SJCRH30 (cell line): ENCODE measurements around the gene MRPL55. TPM values are rescaled to one million over a fixed set of nuclear protein-coding genes. Genes with fewer than 3 reads are reported as not detected.
A peak's percentile ranks its signal among the peaks of the same experiment; 100 is the strongest.

Source experiments
- DNase-seq, 2 experiments: peaks; one replicate each; pipeline ENCODE4 v3.0.0-alpha.2; 2015 to 2020
- H3K27ac ChIP-seq: fragments of 250-450 bp; sonication (Bioruptor Pico); 2 replicates; pipeline ENCODE4 v1.5.1; 2020; ENCODE audit warnings: mild to moderate bottlenecking, moderate library complexity
- H3K27me3 ChIP-seq: fragments of 250-450 bp; sonication (Bioruptor Pico); 2 replicates; pipeline ENCODE4 v1.5.1; 2020; ENCODE audit warnings: mild to moderate bottlenecking, moderate library complexity
- H3K36me3 ChIP-seq: fragments of 250-450 bp; sonication (Bioruptor Pico); 2 replicates; pipeline ENCODE4 v1.5.1; 2020; ENCODE audit warnings: mild to moderate bottlenecking, moderate library complexity
- H3K4me1 ChIP-seq: fragments of 250-450 bp; sonication (Bioruptor Pico); 2 replicates; pipeline ENCODE4 v1.5.1; 2020; ENCODE audit warnings: mild to moderate bottlenecking, moderate library complexity
- H3K4me3 ChIP-seq: fragments of 250-450 bp; sonication (Bioruptor Pico); 2 replicates; pipeline ENCODE4 v1.5.1; 2020; ENCODE audit warnings: mild to moderate bottlenecking, moderate library complexity
- H3K9me3 ChIP-seq: fragments of 250-450 bp; sonication (Bioruptor Pico); replicated peaks from 2 replicates; pipeline ENCODE4 v1.5.1; 2020; ENCODE audit warnings: mild to moderate bottlenecking, moderate library complexity
- total RNA-seq: library from RNA; depleted of rRNA; stranded (reverse); fragments of >200 nt; shearing (Covaris generic); gene quantifications from 2 replicates; pipeline ENCODE4 v1.2.3, GENCODE V29; 2014; rRNA removed

MRPL55 gene
- total RNA-seq: 48.5 and 64.6 TPM in 2 replicates

DNA sequence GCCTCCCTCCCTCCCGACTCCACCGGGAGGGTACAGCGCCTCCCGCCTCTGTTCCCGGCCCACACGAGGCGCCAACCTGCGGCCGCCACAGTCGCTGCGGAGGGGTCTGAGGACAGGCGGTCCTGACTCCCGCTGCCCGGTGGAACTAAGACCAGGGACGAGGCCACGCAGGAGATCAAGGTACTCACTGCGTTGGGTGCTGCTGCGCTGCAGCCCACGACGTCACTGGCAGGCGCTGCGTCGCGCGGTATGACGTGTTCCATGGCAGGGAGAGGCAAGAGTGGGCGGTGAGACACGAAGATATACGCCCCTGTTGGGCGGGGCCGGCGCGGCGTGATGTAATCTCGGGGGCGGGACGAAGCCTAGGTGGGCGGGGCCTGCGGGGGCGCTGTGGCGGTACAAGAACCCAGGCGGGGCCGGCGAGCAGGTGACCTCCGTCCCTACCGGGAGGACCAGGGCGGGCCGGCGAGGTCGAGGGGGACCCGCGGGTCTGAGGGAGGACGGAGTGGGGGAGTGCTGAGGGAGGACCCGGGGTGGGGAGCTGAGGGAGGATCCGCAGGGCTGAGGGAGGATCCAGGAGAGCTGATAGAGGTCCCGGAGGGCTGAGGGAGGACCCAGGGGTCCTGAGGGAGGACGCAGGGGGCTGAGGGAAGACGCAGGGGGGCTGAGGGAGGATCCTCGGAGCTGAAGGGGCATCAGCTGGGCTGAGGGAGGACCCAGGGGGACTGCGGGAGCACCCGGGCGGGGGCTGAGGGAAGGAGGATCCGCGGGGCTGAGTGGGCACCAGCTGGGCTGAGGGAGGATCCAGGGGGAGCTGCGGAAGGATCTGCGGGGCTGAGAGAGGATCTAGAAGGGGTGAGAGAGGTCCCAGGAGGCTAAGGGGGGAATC is at the start of gene MRPL55:
TSS of gene MRPL55 (minus strand) at position 227 of the 889 bp plus-strand sequence. CDS start 1,039 bp downstream, outside the sequence.
- Histone ChIP-seq H3K9me3 (no peaks in the 10 kb centered on the region; the same call in none of the 2 replicates), H3K4me3 (peak within 1 kb of the TSS; percentile 94), H3K27ac (peak within 1 kb of the TSS; percentile 91), H3K27me3 (no peaks in the 10 kb centered on the region), H3K4me1 (peaks cover 5% of the 10 kb centered on the region), H3K36me3 (0 out of 2 replicates have a peak, but pooled peaks cover 2% of the 10 kb centered on the region)
- DNase-seq: peak; percentile 97 to 98

DNA sequence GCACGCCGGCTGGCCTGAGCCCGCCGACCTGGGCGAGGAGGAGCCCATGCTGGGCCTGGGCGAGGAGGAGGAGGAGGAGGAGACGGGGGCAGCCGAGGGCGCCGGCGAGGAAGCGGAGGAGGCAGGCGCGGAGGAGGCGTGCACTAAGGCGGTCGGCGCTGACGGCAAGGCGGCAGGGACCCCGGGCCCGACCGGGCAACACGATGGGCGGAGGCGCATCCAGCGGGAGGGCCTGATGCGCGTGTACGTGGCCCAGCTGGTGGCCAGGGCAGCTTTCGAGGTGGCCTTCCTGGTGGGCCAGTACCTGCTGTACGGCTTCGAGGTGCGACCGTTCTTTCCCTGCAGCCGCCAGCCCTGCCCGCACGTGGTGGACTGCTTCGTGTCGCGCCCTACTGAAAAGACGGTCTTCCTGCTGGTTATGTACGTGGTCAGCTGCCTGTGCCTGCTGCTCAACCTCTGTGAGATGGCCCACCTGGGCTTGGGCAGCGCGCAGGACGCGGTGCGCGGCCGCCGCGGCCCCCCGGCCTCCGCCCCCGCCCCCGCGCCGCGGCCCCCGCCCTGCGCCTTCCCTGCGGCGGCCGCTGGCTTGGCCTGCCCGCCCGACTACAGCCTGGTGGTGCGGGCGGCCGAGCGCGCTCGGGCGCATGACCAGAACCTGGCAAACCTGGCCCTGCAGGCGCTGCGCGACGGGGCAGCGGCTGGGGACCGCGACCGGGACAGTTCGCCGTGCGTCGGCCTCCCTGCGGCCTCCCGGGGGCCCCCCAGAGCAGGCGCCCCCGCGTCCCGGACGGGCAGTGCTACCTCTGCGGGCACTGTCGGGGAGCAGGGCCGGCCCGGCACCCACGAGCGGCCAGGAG is 49.3 kb upstream of the MRPL55 start:
- no peaks in the 10 kb centered on the region for H3K36me3 ChIP-seq
- no peaks in the 10 kb centered on the region for H3K9me3 ChIP-seq
- H3K4me1 ChIP-seq: peaks cover 9% of the 10 kb centered on the region
- no peak for DNase-seq
- H3K27me3 ChIP-seq: no peaks in the 10 kb centered on the region
- no peak overlapping the region for H3K4me3 ChIP-seq
- H3K27ac ChIP-seq: no peak overlapping the region

DNA sequence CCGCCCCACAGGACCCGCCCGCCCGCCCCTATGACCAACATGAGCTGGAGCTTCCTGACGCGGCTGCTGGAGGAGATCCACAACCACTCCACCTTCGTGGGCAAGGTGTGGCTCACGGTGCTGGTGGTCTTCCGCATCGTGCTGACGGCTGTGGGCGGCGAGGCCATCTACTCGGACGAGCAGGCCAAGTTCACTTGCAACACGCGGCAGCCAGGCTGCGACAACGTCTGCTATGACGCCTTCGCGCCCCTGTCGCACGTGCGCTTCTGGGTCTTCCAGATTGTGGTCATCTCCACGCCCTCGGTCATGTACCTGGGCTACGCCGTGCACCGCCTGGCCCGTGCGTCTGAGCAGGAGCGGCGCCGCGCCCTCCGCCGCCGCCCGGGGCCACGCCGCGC is 48.6 kb upstream of the MRPL55 start:
- Histone ChIP-seq H3K4me3 (no peak overlapping the region), H3K27me3 (no peaks in the 10 kb centered on the region), H3K4me1 (peaks cover 9% of the 10 kb centered on the region), H3K9me3 (no peaks in the 10 kb centered on the region), H3K27ac (no peak overlapping the region), H3K36me3 (no peaks in the 10 kb centered on the region)
- no peak for DNase-seq

DNA sequence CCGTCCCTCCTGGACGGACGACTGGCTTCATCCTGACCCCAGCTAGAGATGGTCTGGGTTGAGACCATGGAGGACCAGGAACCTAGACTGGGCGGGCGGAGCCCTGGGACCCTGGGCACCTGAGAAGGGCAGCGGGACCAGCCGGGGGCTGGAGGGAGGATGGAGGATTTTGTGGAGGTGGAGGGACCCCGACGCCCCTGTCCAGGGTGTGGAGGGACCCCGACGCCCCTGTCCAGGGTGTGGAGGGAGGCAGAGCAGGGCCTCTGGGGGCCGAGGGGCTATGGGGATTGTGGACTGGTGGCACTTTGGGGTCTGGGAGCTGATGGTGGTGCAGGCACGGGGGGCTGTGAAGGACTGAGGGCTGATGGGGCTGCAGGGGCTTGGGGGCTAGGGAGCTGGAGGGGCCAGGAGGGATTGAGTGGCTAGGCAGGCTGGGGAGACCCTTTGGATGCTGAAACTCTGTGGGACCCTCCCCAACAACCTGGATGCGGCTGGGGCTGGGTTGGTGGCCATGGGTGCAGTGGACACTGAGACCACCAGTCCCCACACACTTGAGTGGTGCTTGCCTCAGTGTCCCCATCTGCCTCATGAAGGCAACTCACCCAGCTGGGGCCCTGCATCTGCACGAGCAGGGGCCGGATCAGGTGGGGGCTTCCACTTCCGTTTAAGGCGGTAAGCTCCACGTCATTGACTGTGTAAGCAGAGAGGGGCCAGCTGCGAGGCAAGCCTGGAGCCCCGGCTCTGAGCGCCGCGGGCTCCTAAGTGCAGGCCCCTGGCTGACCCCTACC is 48.0 kb upstream of the MRPL55 start:
- Histone ChIP-seq H3K4me1 (peaks cover 7% of the 10 kb centered on the region), H3K27me3 (no peaks in the 10 kb centered on the region), H3K36me3 (no peaks in the 10 kb centered on the region), H3K4me3 (no peak overlapping the region), H3K9me3 (no peaks in the 10 kb centered on the region), H3K27ac (no peak overlapping the region)
- DNase-seq: no peak

DNA sequence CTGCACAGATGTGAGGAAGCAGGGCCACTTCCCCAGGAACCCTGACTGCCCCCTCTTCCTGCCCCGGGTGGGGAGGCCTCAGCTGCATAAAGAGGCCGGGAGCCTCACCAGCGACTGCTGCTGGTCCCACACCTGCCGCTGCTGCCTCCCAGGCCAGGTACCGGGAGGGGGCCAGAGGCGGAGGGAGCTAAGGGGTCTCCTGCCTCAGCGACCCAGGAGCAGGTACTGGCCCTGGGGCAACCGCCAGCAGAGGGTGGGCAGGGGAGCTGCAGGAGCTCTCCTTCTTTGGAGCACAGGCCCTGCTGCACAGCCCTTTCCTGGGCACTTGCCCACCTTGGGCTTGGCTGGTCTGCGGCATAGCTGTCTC is 47.4 kb upstream of the MRPL55 start:
- no peaks in the 10 kb centered on the region for H3K27me3 ChIP-seq
- H3K27ac ChIP-seq: no peak overlapping the region
- no peaks in the 10 kb centered on the region for H3K36me3 ChIP-seq
- H3K9me3 ChIP-seq: no peaks in the 10 kb centered on the region
- H3K4me1 ChIP-seq: peaks cover 2% of the 10 kb centered on the region
- no peak overlapping the region for H3K4me3 ChIP-seq
- DNase-seq: no peak

DNA sequence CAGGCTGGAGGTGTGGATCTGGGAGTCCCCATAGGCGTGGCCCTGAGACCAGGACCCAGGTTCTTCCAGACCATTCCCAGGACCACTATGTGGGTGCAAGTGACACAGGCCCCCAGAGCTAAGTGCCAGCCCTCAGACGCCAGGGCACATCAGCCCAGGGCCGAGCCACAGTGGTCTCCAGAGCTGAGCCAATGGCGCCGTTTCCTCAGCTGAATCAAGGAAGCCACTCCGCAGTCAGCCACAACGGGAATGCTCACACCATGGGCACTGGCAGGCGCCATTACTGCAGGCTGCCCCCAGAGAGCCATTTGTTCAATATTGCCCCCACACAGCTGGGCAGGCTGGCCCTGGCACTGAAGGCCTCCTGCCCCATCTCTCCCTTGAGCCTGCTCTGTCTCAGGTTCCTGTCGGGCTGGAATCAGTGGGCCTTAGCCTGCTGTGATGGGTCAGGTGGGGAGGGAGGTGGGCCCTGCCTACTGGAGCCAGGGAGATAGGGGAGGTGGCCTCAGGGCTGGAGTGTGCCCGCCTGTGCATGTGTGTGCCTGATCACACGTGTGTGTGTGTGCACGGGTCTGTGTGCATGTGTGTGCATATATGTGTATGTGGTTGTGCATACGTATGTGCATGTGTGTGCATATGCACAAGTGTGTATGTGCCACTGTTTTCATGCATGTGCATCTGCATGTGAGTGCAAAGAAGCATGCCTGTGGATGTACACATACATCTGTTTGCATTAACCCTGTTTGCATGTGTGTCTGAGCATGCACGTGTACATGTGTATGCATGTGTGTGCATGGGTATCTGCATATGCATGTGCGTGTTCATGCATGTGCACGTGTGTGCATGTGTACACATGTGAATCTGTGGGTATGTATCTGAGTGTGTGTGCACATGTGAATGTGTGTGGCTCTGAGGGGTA is 46.8 kb upstream of the MRPL55 start:
- H3K27ac ChIP-seq: no peak overlapping the region
- H3K27me3 ChIP-seq: no peaks in the 10 kb centered on the region
- no peaks in the 10 kb centered on the region for H3K4me1 ChIP-seq
- no peak for DNase-seq
- no peaks in the 10 kb centered on the region for H3K9me3 ChIP-seq
- H3K36me3 ChIP-seq: no peaks in the 10 kb centered on the region
- no peak overlapping the region for H3K4me3 ChIP-seq

DNA sequence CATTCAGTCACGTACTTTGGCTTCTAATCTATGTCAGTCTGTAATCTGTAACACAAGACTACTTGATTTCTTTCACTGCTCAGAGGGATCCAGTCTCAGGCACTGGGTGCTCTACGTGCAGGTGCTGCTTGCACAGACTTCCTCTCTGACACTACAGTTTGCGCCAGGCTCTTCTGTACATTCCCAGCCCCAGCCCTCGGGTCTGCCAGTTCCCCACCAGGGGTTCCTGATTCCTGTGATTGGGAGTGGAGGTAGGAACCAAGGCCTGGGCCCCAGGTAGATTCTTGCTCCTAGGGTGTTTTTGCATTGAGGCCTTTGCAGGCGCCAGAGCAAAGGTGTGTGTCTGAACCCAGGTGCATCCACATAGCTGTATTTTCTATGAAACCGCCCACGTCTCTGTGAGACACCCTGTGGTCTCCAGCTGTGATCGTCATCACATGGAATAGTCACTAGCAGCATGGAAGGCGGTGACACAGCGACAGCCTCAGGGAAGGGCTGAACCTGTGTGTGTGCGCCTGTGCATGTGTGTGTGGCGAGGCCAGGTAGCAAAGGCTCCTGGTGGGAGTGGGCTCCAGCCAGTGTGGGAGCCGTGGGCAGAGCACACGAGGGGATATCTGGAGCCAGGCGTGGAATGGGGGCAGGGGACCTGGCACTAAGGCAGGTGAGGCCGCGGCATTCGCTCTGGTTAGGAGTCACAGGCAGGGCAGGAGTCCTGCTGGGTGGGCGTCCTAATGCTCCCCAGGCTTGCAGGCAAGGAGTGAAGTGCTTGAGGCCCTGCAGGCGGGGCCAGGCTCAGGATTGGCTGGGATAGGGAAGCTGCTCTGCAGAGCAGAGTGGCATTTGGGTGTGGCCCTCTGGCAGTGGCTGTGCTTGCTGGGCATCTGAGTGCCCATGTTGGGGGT is 45.8 kb upstream of the MRPL55 start:
- peaks cover 2% of the 10 kb centered on the region; the same call in 1 of the 2 replicates for H3K4me1 ChIP-seq
- DNase-seq: no peak

DNA sequence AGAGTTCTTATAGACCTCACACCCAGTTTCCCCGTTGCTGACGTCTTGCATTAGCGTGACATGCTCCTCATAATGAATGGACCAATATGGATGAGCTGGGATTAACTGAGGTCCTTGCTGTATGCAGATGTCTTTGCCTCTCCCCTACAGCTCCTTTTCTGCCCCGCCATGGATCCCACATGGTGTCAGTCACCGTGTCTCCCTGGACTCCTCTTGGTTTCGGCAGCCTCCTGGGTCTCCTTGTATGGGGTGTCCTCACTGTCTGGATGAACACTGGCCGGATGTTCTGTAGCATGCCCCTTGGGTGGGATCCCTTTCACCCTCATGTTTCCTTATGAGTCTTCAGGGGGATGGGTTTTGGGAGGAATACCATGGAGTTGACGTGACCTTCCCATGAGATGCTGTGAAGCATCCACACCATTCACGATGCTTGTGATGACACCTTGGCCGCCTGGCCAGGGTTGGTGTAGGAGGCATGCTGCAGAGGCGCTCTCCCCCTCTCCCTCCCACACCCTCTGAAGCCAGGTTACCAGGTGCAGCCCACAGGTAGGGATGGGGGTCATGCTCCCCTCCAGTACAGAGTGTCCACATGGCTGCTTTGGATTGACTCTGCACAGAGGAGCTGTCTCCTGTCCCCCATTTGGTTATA is 45.0 kb upstream of the MRPL55 start:
- Histone ChIP-seq H3K4me3 (no peak overlapping the region), H3K36me3 (no peaks in the 10 kb centered on the region), H3K4me1 (peaks cover 6% of the 10 kb centered on the region; the same call in 1 of the 2 replicates), H3K27ac (no peak overlapping the region), H3K27me3 (no peaks in the 10 kb centered on the region), H3K9me3 (no peaks in the 10 kb centered on the region)
- DNase-seq: no peak

More for the DNA sequence above, 45.8 kb upstream of the MRPL55 start:
- Histone ChIP-seq H3K9me3 (no peaks in the 10 kb centered on the region), H3K36me3 (no peaks in the 10 kb centered on the region), H3K27me3 (no peaks in the 10 kb centered on the region), H3K27ac (no peak overlapping the region), H3K4me3 (no peak overlapping the region)

DNA sequence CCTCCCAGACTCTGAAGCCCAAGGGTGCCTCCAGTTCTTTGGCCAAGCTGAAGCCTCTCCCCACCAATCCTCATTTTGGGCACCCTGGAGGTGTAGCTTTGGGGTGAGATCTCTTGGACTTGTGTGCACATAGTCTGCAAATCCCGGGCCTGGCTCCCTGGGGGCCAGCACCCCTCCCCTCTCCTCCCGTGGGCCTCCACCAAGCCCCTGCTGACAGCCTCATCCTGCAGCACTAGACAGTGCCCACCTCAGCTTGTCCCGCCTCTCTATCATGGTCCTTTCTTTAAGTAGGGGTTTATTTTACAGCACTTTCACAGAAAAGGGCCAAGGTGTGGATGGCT is 43.8 kb upstream of the MRPL55 start:
- H3K36me3 ChIP-seq: 0 out of 2 replicates have a peak, but pooled peaks cover 4% of the 10 kb centered on the region
- no peaks in the 10 kb centered on the region for H3K9me3 ChIP-seq
- no peak overlapping the region for H3K4me3 ChIP-seq
- no peak overlapping the region for H3K27ac ChIP-seq
- peaks cover 6% of the 10 kb centered on the region; the same call in 1 of the 2 replicates for H3K4me1 ChIP-seq
- no peaks in the 10 kb centered on the region for H3K27me3 ChIP-seq
- no peak for DNase-seq

DNA sequence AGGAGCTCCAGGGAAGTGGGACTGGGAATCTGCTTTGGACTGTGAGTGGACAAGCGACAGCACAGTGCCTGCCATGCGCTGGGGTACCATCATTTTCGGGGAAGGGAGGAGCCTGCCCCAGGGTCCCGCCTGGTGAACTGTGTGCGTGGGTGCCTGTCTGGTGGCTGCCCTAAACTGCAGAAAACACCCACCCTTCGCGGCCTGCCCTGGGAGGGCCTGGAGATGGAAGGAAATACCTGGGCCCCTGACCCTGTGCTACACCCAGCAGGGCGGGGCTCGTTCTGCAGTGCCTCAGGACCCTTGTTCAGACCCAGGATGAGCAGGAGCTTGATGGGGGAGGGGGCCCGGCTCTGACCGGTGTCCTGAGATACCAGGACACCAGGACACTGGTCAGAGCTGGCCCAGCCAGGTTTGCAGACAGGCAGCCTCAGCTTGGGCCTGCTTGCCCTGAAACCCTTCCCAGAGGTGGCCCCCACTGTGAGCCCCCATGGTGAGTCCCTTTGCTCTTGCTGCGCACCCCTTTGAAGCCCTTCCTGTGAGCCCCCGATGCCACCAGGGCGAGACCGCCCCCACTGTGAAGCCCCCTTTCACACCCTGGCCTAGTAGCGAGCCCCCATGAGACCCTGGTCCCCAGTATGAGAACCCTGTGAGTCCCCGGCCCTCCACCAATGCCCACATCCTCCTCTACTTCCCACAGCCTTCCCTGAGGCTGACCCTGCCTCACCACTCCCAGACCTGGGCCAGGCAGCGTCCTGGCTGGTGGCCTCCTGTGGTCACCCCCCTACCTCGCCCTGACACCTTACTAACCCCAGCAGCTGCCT is 43.2 kb upstream of the MRPL55 start:
- peaks cover 6% of the 10 kb centered on the region; the same call in 1 of the 2 replicates for H3K4me1 ChIP-seq

DNA sequence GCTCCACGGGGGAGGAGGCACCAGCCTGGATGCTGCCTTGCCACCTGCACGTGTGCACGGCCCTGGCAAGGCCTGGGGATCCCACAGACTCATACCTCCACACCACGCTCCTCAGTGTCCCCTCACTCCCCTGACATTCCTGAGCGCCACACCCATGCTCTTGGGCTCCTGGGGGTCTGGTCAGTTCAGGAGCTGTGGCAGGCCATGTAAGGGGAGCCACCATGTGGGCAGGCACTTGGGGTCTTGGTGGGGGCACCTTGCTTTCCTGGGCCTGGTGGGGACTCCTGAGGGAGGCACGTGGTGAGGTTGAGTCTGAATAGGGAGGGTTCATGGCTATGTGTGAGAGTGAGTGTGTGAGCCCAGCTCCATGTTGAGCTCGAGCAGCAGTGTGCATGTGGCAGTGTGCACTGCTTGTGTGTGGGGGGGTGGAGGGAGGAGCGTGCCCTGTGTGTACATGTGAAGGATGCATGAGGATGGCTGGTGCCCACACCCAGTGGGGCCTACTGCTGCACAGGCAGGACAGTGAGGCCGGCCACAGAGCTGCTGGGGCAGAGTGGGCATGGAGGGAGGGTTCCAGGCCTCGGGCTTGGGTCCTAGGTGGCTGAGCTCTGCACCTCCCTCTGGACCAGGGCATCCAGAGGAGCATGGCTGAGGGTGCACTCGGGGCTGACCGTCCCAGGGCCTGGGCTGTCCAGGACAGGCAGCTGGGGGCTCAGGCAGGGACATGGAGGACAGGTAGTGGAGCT is 42.3 kb upstream of the MRPL55 start:
- no peak overlapping the region for H3K4me3 ChIP-seq
- H3K4me1 ChIP-seq: peaks cover 6% of the 10 kb centered on the region; the same call in 1 of the 2 replicates
- no peak overlapping the region for H3K27ac ChIP-seq
- DNase-seq: no peak
- 0 out of 2 replicates have a peak, but pooled peaks cover 4% of the 10 kb centered on the region for H3K36me3 ChIP-seq
- no peaks in the 10 kb centered on the region for H3K27me3 ChIP-seq
- H3K9me3 ChIP-seq: no peaks in the 10 kb centered on the region

More for the DNA sequence above, 43.2 kb upstream of the MRPL55 start:
- Histone ChIP-seq H3K4me3 (no peak overlapping the region), H3K27ac (no peak overlapping the region), H3K9me3 (no peaks in the 10 kb centered on the region), H3K36me3 (0 out of 2 replicates have a peak, but pooled peaks cover 4% of the 10 kb centered on the region), H3K27me3 (no peaks in the 10 kb centered on the region)
- DNase-seq: no peak
